ENCODE results near the gene INSRR.

Gene INSRR

GRCh38 chr1:156858959-156859522, at the start of gene INSRR:
INSRR (minus strand) TSS chr1:156859117; CDS start chr1:156858621, 496 bp downstream.
- no peak for DNase-seq

GRCh38 chr1:156908541-156908940, 49.6 kb upstream of the INSRR start:
- no peak for DNase-seq

- DNase-seq = no peak
Observed at GRCh38 chr1:156906206-156906906, 47.4 kb upstream of the INSRR start.

GRCh38 chr1:156905651-156906050, 46.7 kb upstream of the INSRR start:
- no peak for DNase-seq

DNA sequence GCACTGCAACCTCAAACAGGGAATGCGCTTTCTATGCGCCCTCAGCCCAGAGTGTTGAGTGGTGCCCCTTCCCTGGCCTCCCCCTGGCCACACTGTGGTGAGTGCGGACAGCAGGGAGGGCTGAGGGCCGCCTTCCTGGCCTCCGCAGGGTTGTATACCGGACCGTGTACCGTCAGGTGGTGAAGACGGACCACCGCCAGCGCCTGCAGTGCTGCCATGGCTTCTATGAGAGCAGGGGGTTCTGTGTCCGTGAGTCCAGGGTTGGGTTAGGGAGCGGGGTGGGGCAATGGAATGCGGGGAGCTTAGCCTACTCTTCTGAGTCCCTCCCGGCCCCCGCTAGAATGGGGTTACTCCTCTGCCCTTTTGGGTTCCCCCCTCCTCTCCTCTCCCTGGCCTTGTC, 46.3 kb upstream of the INSRR start:
- DNase-seq = no peak

GRCh38 chr1:156904187-156904959, 45.5 kb upstream of the INSRR start:
- DNase-seq = no peak

DNA sequence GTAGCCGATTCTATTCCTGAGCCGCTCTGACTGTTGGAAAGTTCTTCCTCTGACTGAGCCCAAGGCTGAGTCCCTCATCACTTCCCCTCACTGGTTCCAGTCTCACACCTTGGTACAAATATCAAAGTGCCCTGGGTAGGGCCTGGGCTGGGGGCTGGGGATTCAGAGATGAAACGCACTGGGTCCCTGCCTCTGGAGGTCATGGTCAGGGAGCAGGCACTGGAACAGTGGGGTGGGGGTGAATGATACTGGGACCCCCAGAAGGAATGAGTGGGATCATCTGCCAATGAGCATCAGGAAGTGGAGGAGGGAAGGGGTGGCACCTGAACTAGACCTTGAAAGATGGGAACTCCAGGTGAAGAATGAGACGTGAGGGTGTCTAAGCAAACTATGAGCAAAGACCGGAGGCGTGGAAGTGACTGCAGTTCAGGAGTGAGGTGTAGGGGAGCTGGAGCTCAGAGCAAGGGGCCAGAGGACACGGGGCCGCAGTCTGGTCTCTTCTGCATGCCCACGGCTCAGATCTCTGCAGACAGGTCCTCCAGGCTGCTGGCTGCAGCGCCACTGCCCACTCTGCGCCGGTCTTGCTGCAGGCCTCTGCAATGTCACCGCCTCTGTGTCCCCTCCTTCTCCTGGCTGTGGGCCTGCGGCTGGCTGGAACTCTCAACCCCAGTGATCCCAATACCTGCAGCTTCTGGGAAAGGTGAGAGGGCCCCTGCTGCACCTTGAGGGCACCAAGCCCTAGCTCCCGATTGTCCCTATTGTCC, 44.6 kb upstream of the INSRR start:
- DNase-seq = no peak

DNA sequence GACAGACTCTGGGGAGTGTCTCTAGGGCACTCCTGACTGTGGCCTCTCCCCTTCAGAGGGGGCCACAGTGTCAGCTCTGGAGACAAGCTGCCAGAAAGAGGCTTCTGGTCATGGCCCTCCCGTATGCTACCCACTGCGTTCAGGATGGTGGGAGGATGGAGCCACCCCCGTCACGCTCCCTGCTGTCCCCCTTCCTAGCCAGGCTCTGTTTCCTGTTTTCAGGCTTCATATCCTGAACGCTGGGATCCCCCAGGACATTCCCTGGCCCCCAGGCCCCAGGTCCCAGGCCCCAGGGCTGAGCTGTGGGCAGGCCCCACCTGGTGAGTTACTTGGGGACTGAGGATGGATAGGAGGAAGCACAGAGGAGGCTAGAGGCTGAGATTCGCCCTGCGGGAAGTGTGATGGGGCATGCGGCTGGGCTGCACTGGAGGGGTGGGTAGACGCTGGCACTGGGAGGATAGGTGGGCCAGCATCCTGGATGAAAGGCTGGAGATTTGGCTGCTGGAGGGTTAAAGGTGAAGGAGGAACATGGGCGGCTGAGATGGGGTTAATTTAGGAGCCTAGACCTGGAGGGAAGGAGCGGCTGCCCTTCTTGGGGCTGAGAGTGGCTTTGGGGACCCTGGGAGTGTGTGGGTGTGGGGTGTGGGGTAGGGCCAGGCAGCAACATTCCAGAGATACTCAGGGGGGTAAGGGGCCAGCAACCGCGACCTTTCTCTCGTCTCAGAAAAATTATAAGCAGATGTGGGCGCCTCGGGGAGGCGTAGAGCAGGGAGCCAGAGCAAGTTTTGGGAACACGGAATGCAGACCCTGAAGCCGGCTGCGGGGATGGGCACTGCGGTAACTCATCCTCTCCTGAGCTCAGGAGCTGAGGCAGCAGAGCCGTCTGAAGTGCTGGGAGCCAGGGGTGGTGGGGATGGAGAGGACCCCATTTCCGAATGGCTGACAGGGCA, 43.3 kb upstream of the INSRR start:
- DNase-seq = no peak

DNA sequence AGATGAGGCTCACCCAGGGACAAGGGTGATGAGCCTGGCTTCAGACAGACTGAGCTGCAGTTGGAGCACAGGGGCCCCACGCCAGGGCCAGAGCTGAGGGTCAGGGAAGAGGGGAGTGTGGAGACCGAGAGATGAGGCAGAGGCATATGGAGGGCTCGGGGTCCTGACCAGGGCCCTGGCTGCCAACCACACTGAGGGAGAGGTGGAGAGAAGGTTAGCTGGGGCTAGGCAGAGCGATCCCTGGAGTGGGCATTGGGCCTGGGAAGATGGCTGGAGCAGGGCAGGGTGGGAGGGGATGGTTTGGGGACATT, 42.6 kb upstream of the INSRR start:
- DNase-seq = no peak

DNA sequence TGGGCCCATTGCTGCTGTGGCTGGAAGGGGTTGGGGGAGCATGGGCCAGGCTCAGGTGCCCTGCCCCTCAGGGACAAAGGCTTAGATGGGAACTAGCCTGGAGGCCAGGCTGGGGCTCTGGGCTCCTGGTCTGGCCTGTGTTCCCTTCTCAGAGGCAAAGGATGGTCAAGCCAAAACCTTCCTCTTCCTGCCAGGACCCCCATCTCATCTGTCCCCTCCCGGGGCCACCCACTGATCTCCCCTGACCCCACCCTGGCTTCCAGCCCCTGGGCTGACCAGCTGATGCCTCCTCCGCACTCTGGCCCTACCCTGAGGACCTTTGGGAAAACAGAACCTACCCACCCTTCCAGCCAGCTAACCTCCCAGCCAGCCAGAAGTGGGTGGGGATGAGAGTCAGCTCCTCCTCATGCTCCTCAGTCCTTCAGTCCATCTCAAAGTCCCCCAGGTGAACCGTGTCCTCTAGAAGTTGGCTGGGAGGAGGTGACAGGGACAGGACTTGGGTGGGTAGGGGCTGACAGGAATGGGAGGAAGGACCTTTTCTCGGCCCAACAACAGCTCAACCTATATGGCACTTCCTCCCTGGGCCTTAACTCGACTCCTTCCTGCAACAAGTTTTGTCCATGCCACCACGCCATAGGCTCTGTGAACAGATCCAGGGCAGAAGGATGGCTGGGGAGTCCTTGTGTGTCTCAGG, 42.1 kb upstream of the INSRR start:
- no peak for DNase-seq

- no peak for DNase-seq
Observed at GRCh38 chr1:156899956-156900718, 41.2 kb upstream of the INSRR start.

- DNase-seq = no peak
Observed at GRCh38 chr1:156898971-156899664, 40.2 kb upstream of the INSRR start.

DNA sequence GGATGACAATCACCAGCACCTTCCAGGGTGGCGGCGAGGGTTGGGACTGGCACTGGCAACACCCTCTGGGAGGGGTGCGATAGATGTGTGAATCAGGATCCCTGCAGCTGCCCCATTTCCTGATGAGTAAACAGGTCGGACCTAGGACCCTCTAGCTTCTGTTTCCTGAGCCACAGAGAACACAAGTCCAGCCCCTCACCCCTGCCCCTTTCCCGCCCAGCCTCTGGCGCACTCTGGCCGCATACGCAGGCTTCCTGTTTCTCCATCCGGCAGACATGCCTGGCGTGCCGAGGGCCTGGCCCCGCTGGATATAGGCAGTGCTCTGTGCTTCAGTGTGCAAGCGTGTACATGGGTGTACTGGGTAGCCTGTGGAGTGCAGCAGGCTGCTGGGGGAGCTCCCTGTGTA, 39.2 kb upstream of the INSRR start:
- DNase-seq = no peak

GRCh38 chr1:156897078-156897825, 38.3 kb upstream of the INSRR start:
- no peak for DNase-seq

DNA sequence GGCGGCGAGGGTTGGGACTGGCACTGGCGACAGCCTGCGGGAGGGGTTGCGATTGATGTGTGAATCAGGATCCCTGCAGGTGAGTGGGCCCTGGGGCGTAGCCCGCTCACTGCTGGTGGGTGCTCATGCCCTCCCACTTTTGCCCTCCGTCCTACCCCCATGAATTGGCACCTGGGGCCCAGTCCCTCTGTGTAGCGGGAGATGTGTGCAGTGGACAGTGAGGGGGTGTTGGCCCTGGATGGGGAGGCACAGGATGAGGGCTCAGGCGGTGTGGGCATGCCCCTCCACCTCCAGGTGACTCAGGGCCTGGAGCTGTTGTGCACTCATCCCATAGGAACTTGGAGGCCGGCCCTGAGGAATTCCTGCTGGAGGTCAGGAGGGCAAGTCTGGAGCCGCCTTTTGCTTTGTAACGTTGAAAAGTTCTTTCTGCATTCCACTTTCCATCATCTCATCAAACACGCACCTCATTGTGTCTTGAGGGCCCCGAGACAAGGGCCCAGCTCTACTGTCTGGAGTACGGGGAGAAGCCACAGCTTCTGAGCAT, 37.6 kb upstream of the INSRR start:
- no peak for DNase-seq

- no peak for DNase-seq
Observed at GRCh38 chr1:156895927-156896326, 37.0 kb upstream of the INSRR start.

DNA sequence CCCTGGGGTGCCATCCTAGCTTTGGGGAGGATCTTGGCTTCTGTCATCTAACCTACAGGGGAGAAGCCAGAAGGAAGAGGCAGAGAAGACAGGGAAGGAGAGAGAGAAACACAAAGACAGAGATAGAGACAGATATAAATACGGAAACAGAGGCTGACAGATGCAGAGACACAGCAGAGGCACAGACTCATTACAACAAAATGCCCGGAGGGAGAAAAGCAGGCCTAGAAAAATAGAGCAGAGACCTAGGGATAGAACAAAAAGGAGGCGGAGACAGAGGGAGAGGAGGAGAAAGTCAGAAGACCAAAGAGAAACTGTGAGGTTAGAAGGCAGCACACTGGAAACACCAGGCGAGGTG, 36.5 kb upstream of the INSRR start:
- no peak for DNase-seq

GRCh38 chr1:156894711-156895454, 36.0 kb upstream of the INSRR start:
- DNase-seq = no peak

DNA sequence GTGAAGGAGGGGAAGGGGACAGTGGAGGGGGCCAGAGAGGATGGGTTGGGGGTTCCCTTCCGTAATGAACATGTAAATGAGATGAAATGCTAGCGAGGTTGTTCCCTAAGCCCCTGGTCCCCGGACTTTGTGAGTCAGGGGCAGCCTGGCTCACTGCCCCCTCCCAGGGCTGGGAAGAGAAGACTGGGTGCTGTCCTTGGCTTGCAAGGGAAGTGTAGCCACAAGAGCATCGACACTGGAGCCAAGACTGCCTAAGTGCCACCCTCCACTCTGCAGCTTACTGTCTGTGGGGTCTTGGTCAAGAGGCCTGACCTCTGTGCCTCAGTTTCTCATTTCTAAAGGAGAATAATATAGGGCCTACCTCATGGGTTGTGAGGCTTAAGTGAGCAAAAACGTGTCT, 35.1 kb upstream of the INSRR start:
- DNase-seq = no peak
